Caco-2 (cell line): ENCODE data around the gene ENTREP3. TPM values are rescaled to one million over a fixed set of nuclear protein-coding genes. Genes with fewer than 3 reads are reported as not detected.

ENCODE experiments used
- BruUV-seq: library from RNA; stranded (reverse); fragments of 400-500 nt; replicated peaks from 2 replicates; lab custom pipeline; 2021; lab: Mats Ljungman, UMichigan
- CTCF ChIA-PET: fragments of 300-600 bp; sonication (Branson Sonifier 250); formaldehyde crosslinking; loops from one replicate; lab custom pipeline; 2022; ENCODE audit warnings: antibody characterized with exemption; lab: Charles Lee
- POLR2A ChIA-PET: fragments of 300-600 bp; sonication (Branson Sonifier 250); formaldehyde crosslinking; loops from one replicate; lab custom pipeline; 2022; ENCODE audit warnings: antibody characterized with exemption; lab: Charles Lee
- DNase-seq, 2 experiments: peaks; one replicate each; pipeline versions ENCODE4 v3.0.0 to v3.0.0-alpha.2; 2020 to 2022
- H3K27me3 ChIP-seq: replicated peaks from 2 replicates; pipeline ENCODE4 v1.6.0; 2011; ENCODE audit warnings: low read length; ENCODE audit not compliant: control insufficient read depth, insufficient read depth
- H3K36me3 ChIP-seq: 2 replicates; pipeline ENCODE4 v1.5.1; 2011; ENCODE audit warnings: low read length; ENCODE audit not compliant: control insufficient read depth, insufficient read depth
- H3K4me1 ChIP-seq: fragments of 250-450 bp; sonication (Bioruptor Pico); 2 replicates; pipeline ENCODE4 v1.5.1; 2020; ENCODE audit warnings: mild to moderate bottlenecking
- H3K4me3 ChIP-seq: 2 replicates; pipeline ENCODE4 v1.5.1; 2011; ENCODE audit warnings: low read depth, mild to moderate bottlenecking, control low read depth, low read length
- H3K9me3 ChIP-seq: fragments of 250-450 bp; sonication (Bioruptor Pico); 2 replicates; pipeline ENCODE4 v1.5.1; 2020; ENCODE audit warnings: mild to moderate bottlenecking, moderate library complexity
- H3K27ac Mint-ChIP-seq: one replicate; pipeline ENCODE4 v1.8.0; 2022; ENCODE audit warnings: mixed read lengths; ENCODE audit not compliant: unreplicated experiment
- H3K27me3 Mint-ChIP-seq: one replicate; pipeline ENCODE4 v1.8.0; 2022; ENCODE audit warnings: mixed read lengths; ENCODE audit not compliant: insufficient read depth, unreplicated experiment
- H3K36me3 Mint-ChIP-seq: one replicate; pipeline ENCODE4 v1.8.0; 2022; ENCODE audit warnings: mild to moderate bottlenecking, mixed read lengths; ENCODE audit not compliant: insufficient read depth, unreplicated experiment
- H3K4me1 Mint-ChIP-seq: one replicate; pipeline ENCODE4 v1.8.0; 2022; ENCODE audit warnings: low read depth, mixed read lengths; ENCODE audit not compliant: unreplicated experiment
- H3K4me3 Mint-ChIP-seq: one replicate; pipeline ENCODE4 v1.8.0; 2022; ENCODE audit warnings: mild to moderate bottlenecking, moderate library complexity, mixed read lengths; ENCODE audit not compliant: unreplicated experiment
- H3K9me3 Mint-ChIP-seq: one replicate; pipeline ENCODE4 v1.8.0; 2022; ENCODE audit warnings: mixed read lengths; ENCODE audit not compliant: unreplicated experiment
- CTCF ChIP-seq, 2 experiments: fragments of 200-600 bp in 1 of 2; IDR thresholded peaks; 1 replicate in 1 of 2; 2 replicates in 1 of 2; pipeline versions ENCODE4 v1.5.1 to v1.8.0; 2011 to 2022; ENCODE audit warnings: antibody characterized with exemption in 1 of 2, control low read depth in 1 of 2, inconsistent platforms in 1 of 2, low read depth in 1 of 2, low read length in 1 of 2, mild to moderate bottlenecking in 1 of 2, moderate library complexity in 1 of 2; ENCODE audit not compliant: insufficient read depth in 1 of 2, severe bottlenecking in 1 of 2, unreplicated experiment in 1 of 2
- intact Hi-C: fragments of 100-400 bp; cut with micrococcal nuclease; formaldehyde crosslinking; loops from one replicate; pipeline ENCODE4 v1.10.0; 2022; ENCODE audit not compliant: unreplicated experiment
- total RNA-seq: library from RNA; stranded (reverse); gene quantifications from 2 replicates; pipeline ENCODE4 v1.2.3, GENCODE V29; 2022

ENTREP3 gene
- total RNA-seq, 1 experiment from 2014 or later = 33.1 TPM

GRCh38 chr1:155253797-155254196 is 1.5 kb downstream of the ENTREP3 start:
- Mint-ChIP-seq H3K27me3 (no peaks in the 10 kb centered on the region), H3K4me3 (peak overlapping the region; percentile 92), H3K4me1 (peaks cover 22% of the 10 kb centered on the region), H3K36me3 (peaks cover 21% of the 10 kb centered on the region), H3K9me3 (no peaks in the 10 kb centered on the region), H3K27ac (no peak overlapping the region)
- H3K4me1 ChIP-seq = peaks cover 4% of the 10 kb centered on the region; the same call in 1 of the 2 replicates
- no peaks in the 10 kb centered on the region for H3K36me3 ChIP-seq
- no peaks in the 10 kb centered on the region for H3K27me3 ChIP-seq
- DNase-seq = no peak
- intact Hi-C loops = no loop called here
- ChIA-PET POLR2A (no interaction called here), CTCF (no interaction called here)
- H3K4me3 ChIP-seq = no peak overlapping the region
- no peaks in the 10 kb centered on the region for H3K9me3 ChIP-seq
- BruUV-seq = no TSS peak
- TF ChIP-seq CTCF (IDR thresholded peaks at IDR 0.05; ENCODE audit: insufficient read depth in 1 of 2, low read depth in 1 of 2, low read length in 1 of 2, severe bottlenecking in 1 of 2, unreplicated experiment in 1 of 2) = no peak

- no peaks in the 10 kb centered on the region for H3K27me3 Mint-ChIP-seq
- no peak for DNase-seq
- BruUV-seq = no TSS peak
- peaks cover 15% of the 10 kb centered on the region for H3K36me3 Mint-ChIP-seq
- H3K4me1 Mint-ChIP-seq = peaks cover 22% of the 10 kb centered on the region
- no peak for TF ChIP-seq CTCF (IDR thresholded peaks at IDR 0.05; ENCODE audit: insufficient read depth in 1 of 2, low read depth in 1 of 2, low read length in 1 of 2, severe bottlenecking in 1 of 2, unreplicated experiment in 1 of 2)
- Histone ChIP-seq H3K36me3 (no peaks in the 10 kb centered on the region), H3K27me3 (no peaks in the 10 kb centered on the region), H3K9me3 (no peaks in the 10 kb centered on the region), H3K4me1 (peaks cover 4% of the 10 kb centered on the region; the same call in 1 of the 2 replicates), H3K4me3 (no peak overlapping the region)
- intact Hi-C loops = no loop called here
- CTCF ChIA-PET = no interaction called here
- POLR2A ChIA-PET = no interaction called here
- no peaks in the 10 kb centered on the region for H3K9me3 Mint-ChIP-seq
- H3K27ac Mint-ChIP-seq = no peak overlapping the region
- peak overlapping the region; percentile 92 for H3K4me3 Mint-ChIP-seq
These were observed 2.1 kb downstream of the ENTREP3 start for GRCh38 chr1:155253208-155253607.

- Mint-ChIP-seq H3K27me3 (no peaks in the 10 kb centered on the region), H3K9me3 (no peaks in the 10 kb centered on the region), H3K4me1 (peaks cover 22% of the 10 kb centered on the region), H3K4me3 (no peak overlapping the region), H3K36me3 (peaks cover 6% of the 10 kb centered on the region), H3K27ac (no peak overlapping the region)
- Histone ChIP-seq H3K4me1 (peaks cover 4% of the 10 kb centered on the region; the same call in 1 of the 2 replicates), H3K4me3 (no peak overlapping the region), H3K36me3 (no peaks in the 10 kb centered on the region), H3K9me3 (no peaks in the 10 kb centered on the region), H3K27me3 (no peaks in the 10 kb centered on the region)
- no TSS peak for BruUV-seq
- no peak for DNase-seq
- ChIA-PET CTCF (interaction anchor here (0.6 to 3.3 kb wide), 18 partner anchors 10 to 732 kb away, joined by 3 to 34 read pairs (median 5); partner anchors contain the start of genes CLK2, FDPS, HCN3 and MTX1), POLR2A (interaction anchor here (0.5 kb wide), 1 partner anchor 93 kb away, joined by 5 read pairs; no protein-coding TSS in a partner anchor)
- TF ChIP-seq CTCF (IDR thresholded peaks at IDR 0.05; ENCODE audit: insufficient read depth in 1 of 2, low read depth in 1 of 2, low read length in 1 of 2, severe bottlenecking in 1 of 2, unreplicated experiment in 1 of 2) = no peak
- intact Hi-C loops = loop anchor here (2.0 kb wide), 1 partner anchor 341 kb away; no protein-coding TSS in a partner anchor
These were observed 3.7 kb downstream of the ENTREP3 start for GRCh38 chr1:155251566-155251965.
